T-helper 1 cell treated with Interleukin-12 subunit alpha and Interleukin-12 subunit beta and Interleukin-4 antibody, amounts not matched to agents 30 ng/mL and 1 ng/mL, for 36 hours (primary cell): ENCODE data around the gene OPN4. TPM values are rescaled to one million over a fixed set of nuclear protein-coding genes. Genes with fewer than 3 reads are reported as not detected.
"Not testable (repeated sequence)": the region's sequence is repeated elsewhere in the genome, so short reads cannot be mapped to it uniquely, and the experiment has no call there.

Experiments used
- intact Hi-C: fragments of 100-400 bp; cut with micrococcal nuclease; formaldehyde crosslinking; loops from one replicate; pipeline ENCODE4 v1.15.1; 2024
- total RNA-seq: library from RNA; stranded (reverse); gene quantifications from 2 replicates; pipeline ENCODE4 v1.2.3, GENCODE V29; 2022

The OPN4 gene
- not detected in 2 replicates for total RNA-seq

GRCh38 chr10:86654411-86655172, at the start of gene OPN4:
Gene OPN4, plus strand, starts transcription at chr10:86654547. Its CDS starts 237 bp downstream, at chr10:86654784.
- intact Hi-C loops, result no loop called here

- intact Hi-C loops, result no loop called here
Measured at GRCh38 chr10:86607674-86608073, 46.7 kb upstream of the OPN4 start.

- intact Hi-C loops, result no loop called here
Measured at GRCh38 chr10:86609920-86610319, 44.4 kb upstream of the OPN4 start.

GRCh38 chr10:86611386-86611785, 43.0 kb upstream of the OPN4 start:
- intact Hi-C loops, result no loop called here

- intact Hi-C loops, result no loop called here
Measured at GRCh38 chr10:86613096-86613495, 41.3 kb upstream of the OPN4 start.

- intact Hi-C loops, result no loop called here
Measured at GRCh38 chr10:86613905-86614304, 40.4 kb upstream of the OPN4 start.

GRCh38 chr10:86614853-86615252, 39.5 kb upstream of the OPN4 start:
- intact Hi-C loops, result no loop called here

GRCh38 chr10:86617278-86617677, 37.1 kb upstream of the OPN4 start:
- intact Hi-C loops, result not testable (repeated sequence)

GRCh38 chr10:86628311-86628710, 26.0 kb upstream of the OPN4 start:
- intact Hi-C loops, result no loop called here

GRCh38 chr10:86630079-86630478, 24.3 kb upstream of the OPN4 start:
- intact Hi-C loops, result no loop called here

GRCh38 chr10:86632009-86632800, 22.1 kb upstream of the OPN4 start:
- intact Hi-C loops, result no loop called here

GRCh38 chr10:86632951-86633350, 21.4 kb upstream of the OPN4 start:
- intact Hi-C loops, result no loop called here

- intact Hi-C loops, result no loop called here
Measured at GRCh38 chr10:86635402-86635801, 18.9 kb upstream of the OPN4 start.

- intact Hi-C loops, result no loop called here
Measured at GRCh38 chr10:86636311-86636710, 18.0 kb upstream of the OPN4 start.

- intact Hi-C loops, result no loop called here
Measured at GRCh38 chr10:86642021-86642420, 12.3 kb upstream of the OPN4 start.

- intact Hi-C loops, result no loop called here
Measured at GRCh38 chr10:86642499-86642898, 11.8 kb upstream of the OPN4 start.

- intact Hi-C loops, result no loop called here
Measured at GRCh38 chr10:86644152-86644793, 10.1 kb upstream of the OPN4 start.

GRCh38 chr10:86644794-86645445, 9.4 kb upstream of the OPN4 start:
- intact Hi-C loops, result no loop called here

- intact Hi-C loops, result not testable (repeated sequence)
Measured at GRCh38 chr10:86645621-86646165, 8.7 kb upstream of the OPN4 start.

- intact Hi-C loops, result no loop called here
Measured at GRCh38 chr10:86646532-86646931, 7.8 kb upstream of the OPN4 start.

- intact Hi-C loops, result no loop called here
Measured at GRCh38 chr10:86646933-86647332, 7.4 kb upstream of the OPN4 start.
